NCI-H774 (cell line): ENCODE results near the gene TPT1.
"Not testable (repeated sequence)": the region's sequence is repeated elsewhere in the genome, so short reads cannot be mapped to it uniquely, and the experiment has no call there.

Experiments
- DNase-seq: peaks from one replicate; lab custom pipeline; 2025; lab: John Stamatoyannopoulos, UW

TPT1 gene

GRCh38 chr13:45341034-45341798 is at the start of gene TPT1:
Gene TPT1, minus strand, starts transcription at chr13:45341183. Its CDS starts 114 bp downstream, at chr13:45341069.
- DNase-seq = peak; percentile 90

- DNase-seq = not testable (repeated sequence)
Observed at GRCh38 chr13:45390348-45390747, 49.4 kb upstream of the TPT1 start.

GRCh38 chr13:45388664-45389063 is 47.7 kb upstream of the TPT1 start:
- DNase-seq = no peak

- not testable (repeated sequence) for DNase-seq
Observed at GRCh38 chr13:45386892-45387575, 46.1 kb upstream of the TPT1 start.

- no peak for DNase-seq
Observed at GRCh38 chr13:45385907-45386553, 45.0 kb upstream of the TPT1 start.

GRCh38 chr13:45385320-45385719 is 44.3 kb upstream of the TPT1 start:
- DNase-seq = no peak

GRCh38 chr13:45384474-45385174 is 43.6 kb upstream of the TPT1 start:
- no peak for DNase-seq

GRCh38 chr13:45382739-45383138 is 41.8 kb upstream of the TPT1 start:
- not testable (repeated sequence) for DNase-seq

GRCh38 chr13:45381196-45381595 is 40.2 kb upstream of the TPT1 start:
- DNase-seq = no peak

GRCh38 chr13:45380708-45381107 is 39.7 kb upstream of the TPT1 start:
- DNase-seq = not testable (repeated sequence)

GRCh38 chr13:45379516-45379915 is 38.5 kb upstream of the TPT1 start:
- DNase-seq = not testable (repeated sequence)

- not testable (repeated sequence) for DNase-seq
Observed at GRCh38 chr13:45378786-45379185, 37.8 kb upstream of the TPT1 start.

- not testable (repeated sequence) for DNase-seq
Observed at GRCh38 chr13:45377314-45377713, 36.3 kb upstream of the TPT1 start.

- not testable (repeated sequence) for DNase-seq
Observed at GRCh38 chr13:45376651-45377050, 35.7 kb upstream of the TPT1 start.

GRCh38 chr13:45374917-45375316 is 33.9 kb upstream of the TPT1 start:
- DNase-seq = no peak

GRCh38 chr13:45373162-45373547 is 32.2 kb upstream of the TPT1 start:
- DNase-seq = no peak

- DNase-seq = no peak
Observed at GRCh38 chr13:45372189-45373161, 31.5 kb upstream of the TPT1 start.

GRCh38 chr13:45370922-45371406 is 30.0 kb upstream of the TPT1 start:
- DNase-seq = no peak

- DNase-seq = no peak
Observed at GRCh38 chr13:45369116-45369515, 28.1 kb upstream of the TPT1 start.

GRCh38 chr13:45368571-45368970 is 27.6 kb upstream of the TPT1 start:
- no peak for DNase-seq

GRCh38 chr13:45368005-45368404 is 27.0 kb upstream of the TPT1 start:
- no peak for DNase-seq
